HG02763 (cell line): Measurements from ENCODE around the gene HMGCS2.

ENCODE experiments used
- ATAC-seq: cut with Tn5 transposase; IDR thresholded peaks from one replicate; pipeline ENCODE4 v1.9.1; 2021; ENCODE audit warnings: mild to moderate bottlenecking, moderate library complexity; ENCODE audit not compliant: unreplicated experiment

Gene HMGCS2

GRCh38 chr1:119703666-119704450 lies 64.8 kb downstream of the HMGCS2 start:
- ATAC-seq, result no peak

- ATAC-seq, result no peak
These were observed 66.3 kb downstream of the HMGCS2 start for GRCh38 chr1:119702384-119702783.

- ATAC-seq, result no peak
These were observed 67.0 kb downstream of the HMGCS2 start for GRCh38 chr1:119701659-119702058.

GRCh38 chr1:119700326-119700725 lies 68.4 kb downstream of the HMGCS2 start:
- no peak for ATAC-seq
